Measurements from ENCODE around the gene ACTL8.

ACTL8 gene

GRCh38 chr1:17851056-17851455 lies 95.9 kb downstream of the ACTL8 start:
- no peak for DNase-seq

GRCh38 chr1:17852383-17852782 lies 97.2 kb downstream of the ACTL8 start:
- no peak for DNase-seq

GRCh38 chr1:17853241-17853935 lies 98.3 kb downstream of the ACTL8 start:
- DNase-seq = no peak

GRCh38 chr1:17856496-17857108 lies 101.5 kb downstream of the ACTL8 start:
- no peak for DNase-seq

GRCh38 chr1:17857109-17857499 lies 102.0 kb downstream of the ACTL8 start:
- DNase-seq = no peak

GRCh38 chr1:17857996-17858395 lies 102.9 kb downstream of the ACTL8 start:
- DNase-seq = no peak

GRCh38 chr1:17860812-17861211 lies 105.7 kb downstream of the ACTL8 start:
- DNase-seq = no peak

GRCh38 chr1:17861685-17862084 lies 106.6 kb downstream of the ACTL8 start:
- DNase-seq = no peak

GRCh38 chr1:17862121-17862520 lies 107.0 kb downstream of the ACTL8 start:
- no peak for DNase-seq

- no peak for DNase-seq
These were observed 111.0 kb downstream of the ACTL8 start for GRCh38 chr1:17865912-17866739.

GRCh38 chr1:17866740-17867029 lies 111.6 kb downstream of the ACTL8 start:
- no peak for DNase-seq

- no peak for DNase-seq
These were observed 112.3 kb downstream of the ACTL8 start for GRCh38 chr1:17867470-17867869.

GRCh38 chr1:17869815-17870214 lies 114.7 kb downstream of the ACTL8 start:
- DNase-seq = no peak

GRCh38 chr1:17870679-17871078 lies 115.5 kb downstream of the ACTL8 start:
- no peak for DNase-seq

- no peak for DNase-seq
These were observed 118.0 kb downstream of the ACTL8 start for GRCh38 chr1:17873007-17873675.

- DNase-seq = no peak
These were observed 119.1 kb downstream of the ACTL8 start for GRCh38 chr1:17874231-17874630.

- DNase-seq = no peak
These were observed 119.6 kb downstream of the ACTL8 start for GRCh38 chr1:17874710-17875109.

GRCh38 chr1:17875171-17875881 lies 120.2 kb downstream of the ACTL8 start:
- DNase-seq = no peak

GRCh38 chr1:17875882-17876280 lies 120.7 kb downstream of the ACTL8 start:
- DNase-seq = no peak

Data from Kasumi-1 (cell line).